ENCODE results near the gene MSRB1. TPM values are rescaled to one million over a fixed set of nuclear protein-coding genes. Genes with fewer than 3 reads are reported as not detected.
"Not testable (repeated sequence)": the region's sequence is repeated elsewhere in the genome, so short reads cannot be mapped to it uniquely, and the experiment has no call there.

Gene MSRB1
- total and polyA plus RNA-seq, 9 donors, result 16.3 to 40.7 (median 29.0) TPM

- 91% methylated on average over 5 of the region's 8 CpGs for WGBS (ENCODE audit: insufficient coverage)
Observed at GRCh38 chr16:1939833-1940232, 3.2 kb downstream of the MSRB1 start.

GRCh38 chr16:1938910-1939309 is 4.1 kb downstream of the MSRB1 start:
- H3K27ac ChIP-seq (ENCODE audit: low read length), result no peak overlapping the region
- H3K36me3 ChIP-seq (ENCODE audit: control insufficient read depth, insufficient read depth, low read length), result peaks cover 37% of the 10 kb centered on the region
- H3K27me3 ChIP-seq (ENCODE audit: control insufficient read depth, insufficient read depth, low read length), result no peaks in the 10 kb centered on the region
- 93% methylated on average over 17 of the region's 17 CpGs for WGBS (ENCODE audit: insufficient coverage)
- H3K4me1 ChIP-seq (ENCODE audit: control insufficient read depth, insufficient read depth, low read length), result peaks cover 30% of the 10 kb centered on the region
- no peaks in the 10 kb centered on the region for H3K9me3 ChIP-seq (replicated peaks; ENCODE audit: control insufficient read depth, low read depth, low read length)
- no peak overlapping the region for H3K4me3 ChIP-seq (ENCODE audit: low read length)
- DNase-seq, result no peak

More at GRCh38 chr16:1939833-1940232, 3.2 kb downstream of the MSRB1 start:
- H3K9me3 ChIP-seq (replicated peaks; ENCODE audit: control insufficient read depth, low read depth, low read length); H3K4me3 ChIP-seq (ENCODE audit: low read length); DNase-seq; H3K27ac ChIP-seq (ENCODE audit: low read length); H3K27me3 ChIP-seq (ENCODE audit: control insufficient read depth, insufficient read depth, low read length): not testable (repeated sequence)
- H3K4me1 ChIP-seq (ENCODE audit: control insufficient read depth, insufficient read depth, low read length), result peaks cover 30% of the 10 kb centered on the region
- peaks cover 37% of the 10 kb centered on the region for H3K36me3 ChIP-seq (ENCODE audit: control insufficient read depth, insufficient read depth, low read length)

GRCh38 chr16:1938316-1938715 is 4.7 kb downstream of the MSRB1 start:
- Histone ChIP-seq H3K4me3 (ENCODE audit: low read length) (no peak overlapping the region), H3K27me3 (ENCODE audit: control insufficient read depth, insufficient read depth, low read length) (peaks cover 3% of the 10 kb centered on the region), H3K4me1 (ENCODE audit: control insufficient read depth, insufficient read depth, low read length) (peaks cover 28% of the 10 kb centered on the region), H3K36me3 (ENCODE audit: control insufficient read depth, insufficient read depth, low read length) (peaks cover 37% of the 10 kb centered on the region), H3K27ac (ENCODE audit: low read length) (no peak overlapping the region), H3K9me3 (replicated peaks; ENCODE audit: control insufficient read depth, low read depth, low read length) (no peaks in the 10 kb centered on the region)
- 91% methylated on average over 9 of the region's 10 CpGs for WGBS (ENCODE audit: insufficient coverage)
- DNase-seq, result no peak

GRCh38 chr16:1936945-1937479 is 6.0 kb downstream of the MSRB1 start:
- Histone ChIP-seq H3K36me3 (ENCODE audit: control insufficient read depth, insufficient read depth, low read length) (peaks cover 37% of the 10 kb centered on the region), H3K4me1 (ENCODE audit: control insufficient read depth, insufficient read depth, low read length) (peaks cover 21% of the 10 kb centered on the region), H3K9me3 (replicated peaks; ENCODE audit: control insufficient read depth, low read depth, low read length) (no peaks in the 10 kb centered on the region), H3K27me3 (ENCODE audit: control insufficient read depth, insufficient read depth, low read length) (peaks cover 5% of the 10 kb centered on the region), H3K4me3 (ENCODE audit: low read length) (no peak overlapping the region), H3K27ac (ENCODE audit: low read length) (no peak overlapping the region)
- DNase-seq, result no peak
- WGBS (ENCODE audit: insufficient coverage), result 94% methylated on average over 5 of the region's 11 CpGs

GRCh38 chr16:1933097-1933661 is 9.8 kb downstream of the MSRB1 start:
- DNase-seq, result no peak
- Histone ChIP-seq H3K27ac (ENCODE audit: low read length) (no peak overlapping the region), H3K36me3 (ENCODE audit: control insufficient read depth, insufficient read depth, low read length) (peaks cover 14% of the 10 kb centered on the region), H3K4me1 (ENCODE audit: control insufficient read depth, insufficient read depth, low read length) (peaks cover 13% of the 10 kb centered on the region), H3K4me3 (ENCODE audit: low read length) (no peak overlapping the region), H3K27me3 (ENCODE audit: control insufficient read depth, insufficient read depth, low read length) (peaks cover 9% of the 10 kb centered on the region), H3K9me3 (replicated peaks; ENCODE audit: control insufficient read depth, low read depth, low read length) (no peaks in the 10 kb centered on the region)
- 57% methylated on average over 22 of the region's 23 CpGs for WGBS (ENCODE audit: insufficient coverage)

GRCh38 chr16:1932050-1933028 is 10.7 kb downstream of the MSRB1 start:
- 67% methylated on average over 17 of the region's 19 CpGs for WGBS (ENCODE audit: insufficient coverage)
- Histone ChIP-seq H3K27me3 (ENCODE audit: control insufficient read depth, insufficient read depth, low read length) (peaks cover 9% of the 10 kb centered on the region), H3K4me3 (ENCODE audit: low read length) (no peak overlapping the region), H3K9me3 (replicated peaks; ENCODE audit: control insufficient read depth, low read depth, low read length) (no peaks in the 10 kb centered on the region), H3K27ac (ENCODE audit: low read length) (no peak overlapping the region), H3K4me1 (ENCODE audit: control insufficient read depth, insufficient read depth, low read length) (peaks cover 13% of the 10 kb centered on the region), H3K36me3 (ENCODE audit: control insufficient read depth, insufficient read depth, low read length) (peaks cover 7% of the 10 kb centered on the region)
- DNase-seq, result no peak

GRCh38 chr16:1930338-1930720 is 12.7 kb downstream of the MSRB1 start:
- Histone ChIP-seq H3K4me3 (ENCODE audit: low read length) (no peak overlapping the region), H3K27me3 (ENCODE audit: control insufficient read depth, insufficient read depth, low read length) (peaks cover 9% of the 10 kb centered on the region), H3K9me3 (replicated peaks; ENCODE audit: control insufficient read depth, low read depth, low read length) (no peaks in the 10 kb centered on the region), H3K27ac (ENCODE audit: low read length) (no peak overlapping the region), H3K4me1 (ENCODE audit: control insufficient read depth, insufficient read depth, low read length) (peaks cover 9% of the 10 kb centered on the region), H3K36me3 (ENCODE audit: control insufficient read depth, insufficient read depth, low read length) (no peaks in the 10 kb centered on the region)
- whole genome bisulfite sequencing (ENCODE audit: insufficient coverage), result 74% methylated on average over 3 of the region's 10 CpGs
- DNase-seq, result no peak

GRCh38 chr16:1929578-1930337 is 13.2 kb downstream of the MSRB1 start:
- peak overlapping the region; percentile 46 for H3K4me3 ChIP-seq (ENCODE audit: low read length)
- H3K36me3 ChIP-seq (ENCODE audit: control insufficient read depth, insufficient read depth, low read length), result no peaks in the 10 kb centered on the region
- 6% methylated on average over 66 of the region's 70 CpGs for WGBS (ENCODE audit: insufficient coverage)
- H3K9me3 ChIP-seq (replicated peaks; ENCODE audit: control insufficient read depth, low read depth, low read length), result no peaks in the 10 kb centered on the region
- H3K27ac ChIP-seq (ENCODE audit: low read length), result no peak overlapping the region
- peak; percentile 92 for DNase-seq
- peaks cover 10% of the 10 kb centered on the region for H3K27me3 ChIP-seq (ENCODE audit: control insufficient read depth, insufficient read depth, low read length)
- H3K4me1 ChIP-seq (ENCODE audit: control insufficient read depth, insufficient read depth, low read length), result peaks cover 9% of the 10 kb centered on the region

- Histone ChIP-seq H3K36me3 (ENCODE audit: control insufficient read depth, insufficient read depth, low read length) (no peaks in the 10 kb centered on the region), H3K27me3 (ENCODE audit: control insufficient read depth, insufficient read depth, low read length) (peaks cover 15% of the 10 kb centered on the region), H3K9me3 (replicated peaks; ENCODE audit: control insufficient read depth, low read depth, low read length) (no peaks in the 10 kb centered on the region), H3K4me1 (ENCODE audit: control insufficient read depth, insufficient read depth, low read length) (peaks cover 9% of the 10 kb centered on the region), H3K4me3 (ENCODE audit: low read length) (peak overlapping the region; percentile 46), H3K27ac (ENCODE audit: low read length) (no peak overlapping the region)
- 0% methylated on average over 3 of the region's 11 CpGs for WGBS (ENCODE audit: insufficient coverage)
- DNase-seq, result peak; percentile 55
Observed at GRCh38 chr16:1929105-1929504, 13.9 kb downstream of the MSRB1 start.
